ENCODE measurements around the gene FAM174C.

FAM174C gene

DNA sequence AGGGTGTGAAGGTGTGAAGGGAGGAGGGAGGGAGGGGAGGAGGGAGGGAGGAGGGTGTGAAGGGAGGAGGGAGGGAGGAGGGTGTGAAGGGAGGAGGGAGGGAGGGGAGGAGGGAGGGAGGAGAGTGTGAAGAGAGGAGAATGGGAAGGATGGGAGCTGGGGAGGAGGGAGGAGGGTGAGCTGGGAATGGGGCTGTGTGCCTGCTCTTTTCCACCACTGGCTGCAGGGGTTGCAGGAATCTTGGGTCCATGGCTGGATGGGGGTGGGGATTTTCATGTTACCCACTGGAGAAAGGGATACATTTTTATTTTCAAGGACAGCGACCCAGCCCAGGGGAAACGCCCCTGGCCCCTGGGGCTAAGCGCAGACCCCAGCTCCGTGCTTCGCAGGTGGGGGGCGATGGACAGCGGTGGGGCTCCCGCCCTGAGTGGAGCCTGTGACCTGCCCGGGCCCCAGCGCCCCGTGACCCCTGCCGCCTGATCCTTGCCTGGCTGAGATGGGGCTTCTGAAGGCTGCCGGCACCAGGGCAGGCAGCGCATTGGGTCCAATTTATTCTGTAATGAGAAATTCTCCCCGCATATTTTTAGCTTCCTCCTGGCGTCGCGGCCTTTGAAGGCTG lies 7.4 kb downstream of the FAM174C start:
- H3K27ac ChIP-seq = no peak overlapping the region
- H3K27me3 ChIP-seq (ENCODE audit: control insufficient read depth, insufficient read depth, low read length) = no peaks in the 10 kb centered on the region
- H3K79me2 ChIP-seq = no peaks in the 10 kb centered on the region
- no peak overlapping the region for H2AFZ ChIP-seq
- H3K4me2 ChIP-seq (ENCODE audit: low read length) = no peak overlapping the region
- H3K36me3 ChIP-seq (ENCODE audit: control insufficient read depth, insufficient read depth, low read length) = no peaks in the 10 kb centered on the region
- H3K4me3 ChIP-seq (ENCODE audit: low read depth, low read length) = no peak overlapping the region
- no peak overlapping the region for H3K9ac ChIP-seq
- H3K9me3 ChIP-seq (ENCODE audit: control insufficient read depth, low read length) = no peaks in the 10 kb centered on the region
- H3K4me1 ChIP-seq = peaks cover 5% of the 10 kb centered on the region
- TF ChIP-seq, protein P1, sequence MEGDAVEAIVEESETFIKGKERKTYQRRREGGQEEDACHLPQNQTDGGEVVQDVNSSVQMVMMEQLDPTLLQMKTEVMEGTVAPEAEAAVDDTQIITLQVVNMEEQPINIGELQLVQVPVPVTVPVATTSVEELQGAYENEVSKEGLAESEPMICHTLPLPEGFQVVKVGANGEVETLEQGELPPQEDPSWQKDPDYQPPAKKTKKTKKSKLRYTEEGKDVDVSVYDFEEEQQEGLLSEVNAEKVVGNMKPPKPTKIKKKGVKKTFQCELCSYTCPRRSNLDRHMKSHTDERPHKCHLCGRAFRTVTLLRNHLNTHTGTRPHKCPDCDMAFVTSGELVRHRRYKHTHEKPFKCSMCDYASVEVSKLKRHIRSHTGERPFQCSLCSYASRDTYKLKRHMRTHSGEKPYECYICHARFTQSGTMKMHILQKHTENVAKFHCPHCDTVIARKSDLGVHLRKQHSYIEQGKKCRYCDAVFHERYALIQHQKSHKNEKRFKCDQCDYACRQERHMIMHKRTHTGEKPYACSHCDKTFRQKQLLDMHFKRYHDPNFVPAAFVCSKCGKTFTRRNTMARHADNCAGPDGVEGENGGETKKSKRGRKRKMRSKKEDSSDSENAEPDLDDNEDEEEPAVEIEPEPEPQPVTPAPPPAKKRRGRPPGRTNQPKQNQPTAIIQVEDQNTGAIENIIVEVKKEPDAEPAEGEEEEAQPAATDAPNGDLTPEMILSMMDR (IDR thresholded peaks at IDR 0.05) = no peak

DNA sequence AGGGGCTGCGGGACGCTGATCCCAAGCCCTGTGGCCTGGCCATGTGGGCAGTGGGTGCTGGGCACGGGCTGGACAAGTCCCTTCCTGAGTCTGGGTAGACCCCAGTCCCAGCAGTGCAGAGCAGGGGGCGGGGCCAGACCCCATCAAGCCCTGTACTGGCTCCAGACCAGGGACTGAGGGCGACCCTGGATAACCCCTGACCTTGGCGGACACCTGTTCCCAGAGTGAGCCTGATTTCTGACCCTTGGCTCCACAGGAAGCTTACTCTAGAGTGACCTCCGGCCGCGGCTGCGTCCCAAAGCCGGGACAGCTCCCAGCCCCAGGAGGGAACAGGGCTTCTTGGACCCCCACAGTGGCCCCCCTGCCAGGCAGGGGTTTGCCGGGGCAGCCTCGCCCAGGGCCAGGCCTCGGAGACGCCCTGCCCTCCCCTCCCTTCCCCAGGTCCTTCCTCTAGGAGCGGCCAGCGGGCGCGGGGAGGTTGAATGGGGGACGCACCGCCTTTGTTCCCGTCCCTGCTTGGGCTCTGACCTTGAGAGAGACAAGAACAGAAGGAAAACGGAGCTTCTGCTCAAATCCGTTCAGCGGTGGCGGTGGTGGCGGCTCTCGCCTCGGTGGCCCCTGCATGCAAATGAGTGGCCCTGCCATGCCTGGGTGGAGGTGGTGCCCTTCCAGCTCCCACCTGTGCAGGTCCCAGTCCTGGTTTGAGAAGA lies 8.0 kb downstream of the FAM174C start:
- Histone ChIP-seq H2AFZ (no peak overlapping the region), H3K9me3 (ENCODE audit: control insufficient read depth, low read length) (no peaks in the 10 kb centered on the region), H3K27me3 (ENCODE audit: control insufficient read depth, insufficient read depth, low read length) (no peaks in the 10 kb centered on the region), H3K36me3 (ENCODE audit: control insufficient read depth, insufficient read depth, low read length) (no peaks in the 10 kb centered on the region), H3K27ac (no peak overlapping the region), H3K9ac (no peak overlapping the region), H3K4me2 (ENCODE audit: low read length) (no peak overlapping the region), H3K79me2 (no peaks in the 10 kb centered on the region), H3K4me1 (peaks cover 8% of the 10 kb centered on the region), H3K4me3 (ENCODE audit: low read depth, low read length) (no peak overlapping the region)
- TF ChIP-seq, protein P1 (IDR thresholded peaks at IDR 0.05) = no peak

DNA sequence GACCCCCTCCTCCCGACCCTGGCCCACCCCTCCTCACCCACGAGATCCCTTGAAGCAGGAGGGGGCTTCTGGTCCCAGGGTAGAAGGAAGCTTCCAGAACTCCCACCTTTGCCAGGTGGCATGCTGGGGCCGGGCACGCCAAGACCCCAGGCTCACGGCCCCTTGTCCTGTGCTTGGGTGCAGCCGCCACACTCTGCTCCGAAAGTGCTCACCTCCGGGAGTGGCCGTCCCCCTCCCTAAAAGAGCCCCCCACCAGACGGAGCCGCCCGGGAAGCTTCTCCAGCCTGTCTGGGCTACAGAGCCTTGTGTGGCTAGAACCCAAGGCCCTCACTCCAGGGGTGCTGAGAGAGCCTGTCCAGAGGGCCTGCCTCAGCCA lies 8.6 kb downstream of the FAM174C start:
- no peak overlapping the region for H3K9ac ChIP-seq
- TF ChIP-seq, protein P1 (IDR thresholded peaks at IDR 0.05) = no peak
- H3K36me3 ChIP-seq (ENCODE audit: control insufficient read depth, insufficient read depth, low read length) = no peaks in the 10 kb centered on the region
- peaks cover 8% of the 10 kb centered on the region for H3K4me1 ChIP-seq
- no peaks in the 10 kb centered on the region for H3K79me2 ChIP-seq
- H3K27ac ChIP-seq = no peak overlapping the region
- no peak overlapping the region for H3K4me3 ChIP-seq (ENCODE audit: low read depth, low read length)
- no peaks in the 10 kb centered on the region for H3K9me3 ChIP-seq (ENCODE audit: control insufficient read depth, low read length)
- H2AFZ ChIP-seq = no peak overlapping the region
- H3K27me3 ChIP-seq (ENCODE audit: control insufficient read depth, insufficient read depth, low read length) = no peaks in the 10 kb centered on the region
- no peak overlapping the region for H3K4me2 ChIP-seq (ENCODE audit: low read length)

DNA sequence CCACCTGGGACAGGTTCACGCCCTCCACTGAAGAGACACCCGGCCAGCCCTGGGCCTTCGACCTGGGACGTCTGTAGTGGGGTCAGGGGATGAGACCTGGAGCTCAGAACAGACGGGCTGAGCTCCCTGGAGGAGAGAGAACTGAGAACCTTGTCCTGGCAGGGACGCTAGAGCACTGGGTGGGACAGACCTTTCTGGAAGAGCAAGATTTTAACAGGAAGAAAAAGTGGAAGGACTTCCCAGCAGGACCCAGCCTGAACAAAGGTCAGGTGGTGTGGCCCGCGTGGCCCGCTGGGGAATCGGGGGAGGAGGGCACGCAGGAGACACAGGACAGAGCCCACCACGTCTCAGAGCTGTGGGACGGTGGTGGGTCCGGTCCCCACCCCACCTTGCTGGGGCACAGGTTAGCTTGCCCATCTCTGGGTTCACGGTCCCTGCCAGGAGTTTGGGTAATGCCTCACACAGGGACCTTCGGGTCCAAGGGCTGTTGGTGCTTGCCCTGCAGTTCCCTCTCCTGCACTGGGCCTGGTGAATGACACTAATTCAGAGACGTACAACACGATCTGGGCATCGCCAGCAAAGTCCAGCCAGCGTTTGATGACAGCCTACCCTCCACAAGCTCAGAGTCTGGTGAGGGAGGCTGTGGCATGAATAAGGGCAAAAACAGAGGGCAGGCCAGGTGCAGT lies 9.1 kb downstream of the FAM174C start:
- Histone ChIP-seq H3K27me3 (ENCODE audit: control insufficient read depth, insufficient read depth, low read length) (no peaks in the 10 kb centered on the region), H3K36me3 (ENCODE audit: control insufficient read depth, insufficient read depth, low read length) (no peaks in the 10 kb centered on the region), H3K4me3 (ENCODE audit: low read depth, low read length) (no peak overlapping the region), H3K9me3 (ENCODE audit: control insufficient read depth, low read length) (no peaks in the 10 kb centered on the region), H2AFZ (no peak overlapping the region), H3K4me1 (peaks cover 8% of the 10 kb centered on the region), H3K79me2 (no peaks in the 10 kb centered on the region), H3K27ac (no peak overlapping the region), H3K4me2 (ENCODE audit: low read length) (no peak overlapping the region), H3K9ac (no peak overlapping the region)
- TF ChIP-seq, protein P1 (IDR thresholded peaks at IDR 0.05) = no peak
